HG03196 (cell line): Measurements from ENCODE around the gene NKAIN4.

Experiments used
- ATAC-seq: cut with Tn5 transposase; IDR thresholded peaks from one replicate; pipeline ENCODE4 v1.9.1; 2021; ENCODE audit not compliant: unreplicated experiment

The NKAIN4 gene

GRCh38 chr20:63254232-63254605, at the start of gene NKAIN4:
TSS of gene NKAIN4 (minus strand) at chr20:63254463. CDS start at chr20:63254450, 13 bp downstream.
- ATAC-seq, result no peak

DNA sequence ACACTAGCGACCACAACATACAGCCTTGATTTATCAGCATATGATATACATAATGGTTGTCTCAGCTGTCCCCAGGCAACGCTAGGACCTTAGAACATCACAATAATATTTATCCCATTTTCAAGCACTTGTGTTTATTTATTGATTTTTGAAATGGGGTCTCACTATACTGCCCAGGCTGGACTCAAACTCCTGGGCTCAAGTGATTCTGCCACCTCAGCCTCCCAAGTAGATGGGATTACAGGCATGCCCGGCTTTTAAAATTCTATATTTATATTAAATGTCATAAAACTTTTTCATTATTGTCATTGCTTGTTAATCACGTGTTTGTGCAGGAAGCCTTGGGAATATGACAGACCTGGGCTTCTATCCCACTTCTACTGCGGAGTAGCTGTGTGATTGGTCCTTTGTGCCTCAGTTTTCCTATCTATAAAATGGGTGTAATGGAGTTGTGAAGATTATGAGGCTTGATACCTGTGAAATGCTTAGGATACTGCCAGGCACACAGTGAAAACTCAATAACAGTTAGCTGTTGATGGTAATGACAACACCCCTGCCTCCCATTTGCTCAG, 48.9 kb upstream of the NKAIN4 start:
- no peak for ATAC-seq

GRCh38 chr20:63301671-63302070, 47.4 kb upstream of the NKAIN4 start:
- no peak for ATAC-seq

DNA sequence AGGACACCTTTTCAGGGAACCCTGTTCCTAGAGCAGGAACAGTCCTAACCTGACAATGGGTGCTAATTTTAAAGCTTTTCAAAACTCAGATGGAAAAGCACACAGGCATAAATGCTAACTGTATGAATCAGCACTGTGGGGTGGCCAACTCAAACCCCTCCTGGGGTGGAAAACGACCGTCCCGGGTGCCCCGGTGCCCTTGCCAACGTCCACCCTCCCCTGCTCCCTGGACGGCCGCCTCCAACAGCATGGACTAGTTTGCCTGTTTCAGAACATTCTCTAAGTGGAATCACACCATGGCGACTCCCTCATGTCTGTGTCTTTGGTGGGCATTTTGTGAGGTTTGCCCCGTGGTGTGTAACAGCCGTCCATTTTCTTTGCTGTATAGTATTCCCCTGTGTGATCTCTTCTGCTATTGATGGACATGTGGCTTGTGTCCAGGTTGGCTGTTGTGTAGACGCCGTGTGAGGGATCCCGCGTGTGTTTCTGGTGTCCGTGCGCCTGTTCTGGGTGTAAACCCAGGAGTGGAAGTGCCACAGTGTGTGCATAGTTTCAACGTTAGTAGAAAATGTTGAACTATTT, 44.6 kb upstream of the NKAIN4 start:
- ATAC-seq, result no peak

GRCh38 chr20:63297796-63298572, 43.7 kb upstream of the NKAIN4 start:
- ATAC-seq, result no peak

DNA sequence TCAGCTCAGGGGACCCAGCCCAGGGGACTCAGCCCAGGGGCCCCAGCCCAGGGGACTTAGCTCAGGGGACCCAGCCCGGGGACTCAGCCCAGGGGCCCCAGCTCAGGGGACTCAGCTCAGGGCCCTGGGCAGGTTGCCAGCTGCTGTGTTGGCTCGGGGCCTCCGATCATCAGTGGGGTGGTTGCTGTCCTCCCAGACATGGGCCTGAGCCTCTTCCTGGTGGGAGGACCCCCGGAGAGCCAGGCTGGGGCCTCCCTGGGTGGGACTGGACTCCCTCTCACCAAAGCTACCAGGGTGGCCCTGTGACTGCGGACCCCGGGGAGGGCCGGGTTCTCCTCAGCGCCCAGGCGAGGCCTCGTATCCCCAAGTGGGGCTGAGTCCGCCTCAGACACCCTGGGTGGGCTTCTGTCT, 43.1 kb upstream of the NKAIN4 start:
- no peak for ATAC-seq

DNA sequence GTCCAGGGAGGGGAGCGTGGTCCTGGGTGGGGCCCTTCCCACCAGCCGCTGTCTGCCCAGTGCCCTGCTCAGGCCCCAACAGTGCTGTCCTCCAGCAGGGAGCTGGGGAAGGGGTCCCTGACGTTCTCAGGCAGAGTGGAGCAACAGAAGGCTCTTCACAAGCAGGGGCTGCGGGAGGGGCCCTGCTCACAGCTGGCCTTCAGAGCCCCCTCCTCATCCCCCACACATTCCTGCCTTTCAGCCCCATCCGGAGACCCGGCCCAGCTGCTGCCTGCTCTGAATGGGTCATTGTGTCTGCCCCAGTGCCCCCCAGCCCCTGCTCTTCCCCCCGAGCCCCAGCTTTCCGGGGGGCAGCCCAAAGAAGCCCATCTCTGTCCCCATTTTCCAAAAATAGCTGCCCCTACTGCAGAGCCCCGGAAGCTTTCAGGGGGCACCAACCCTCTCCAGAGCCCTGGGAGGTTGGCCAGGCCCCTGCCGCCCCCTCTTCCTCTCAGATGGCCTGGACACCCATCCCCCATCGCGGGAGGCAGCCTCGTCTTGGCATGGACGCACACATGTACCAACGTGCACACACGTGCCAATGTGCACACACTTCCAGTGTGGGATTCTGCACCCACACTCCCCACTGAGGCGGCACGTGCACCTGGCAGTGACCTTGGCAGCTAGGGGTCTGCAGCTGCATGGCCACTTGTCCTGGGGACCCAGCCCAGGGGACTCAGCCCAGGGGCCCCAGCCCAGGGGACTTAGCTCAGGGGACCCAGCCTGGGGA, 42.5 kb upstream of the NKAIN4 start:
- no peak for ATAC-seq

GRCh38 chr20:63295846-63296245, 41.6 kb upstream of the NKAIN4 start:
- no peak for ATAC-seq

DNA sequence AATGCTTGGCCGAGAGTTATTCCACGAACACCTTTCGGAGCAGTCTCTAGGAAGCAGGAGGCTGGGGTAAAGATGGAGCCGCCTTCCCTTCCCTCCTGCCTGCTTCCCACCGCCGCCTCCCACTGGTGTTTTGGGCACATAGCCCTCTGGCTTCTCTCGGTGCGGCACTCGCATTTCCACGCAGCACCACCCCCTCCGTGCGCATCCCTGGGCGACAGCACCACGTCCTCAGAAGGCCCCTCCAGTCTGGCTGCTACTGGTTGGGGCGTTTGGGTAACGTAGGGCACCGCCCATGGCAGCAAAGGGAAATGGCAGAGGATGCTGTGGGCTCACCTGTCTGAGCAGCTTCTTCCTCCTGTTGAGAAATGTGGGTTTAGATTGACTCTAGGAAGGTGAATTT, 41.2 kb upstream of the NKAIN4 start:
- ATAC-seq, result no peak

DNA sequence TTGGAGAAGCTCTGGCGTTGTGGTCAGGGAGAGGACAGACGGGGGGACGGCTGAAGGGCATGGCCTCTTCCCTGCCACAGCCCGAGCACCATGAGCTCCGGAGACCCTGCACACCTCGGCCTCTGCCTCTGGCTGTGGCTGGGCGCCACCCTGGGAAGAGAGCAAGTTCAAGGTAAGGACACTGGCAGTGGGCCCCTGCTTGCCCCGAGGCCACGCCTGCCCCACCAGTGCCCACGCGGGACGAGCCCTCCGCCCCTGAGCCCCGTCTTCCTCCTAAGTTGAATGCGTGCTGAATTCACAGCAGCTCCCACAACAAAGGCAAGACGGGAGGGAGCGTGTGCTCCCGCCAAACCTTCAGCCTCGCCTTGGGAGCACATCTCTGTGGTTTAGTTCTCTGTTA, 40.8 kb upstream of the NKAIN4 start:
- ATAC-seq, result no peak

DNA sequence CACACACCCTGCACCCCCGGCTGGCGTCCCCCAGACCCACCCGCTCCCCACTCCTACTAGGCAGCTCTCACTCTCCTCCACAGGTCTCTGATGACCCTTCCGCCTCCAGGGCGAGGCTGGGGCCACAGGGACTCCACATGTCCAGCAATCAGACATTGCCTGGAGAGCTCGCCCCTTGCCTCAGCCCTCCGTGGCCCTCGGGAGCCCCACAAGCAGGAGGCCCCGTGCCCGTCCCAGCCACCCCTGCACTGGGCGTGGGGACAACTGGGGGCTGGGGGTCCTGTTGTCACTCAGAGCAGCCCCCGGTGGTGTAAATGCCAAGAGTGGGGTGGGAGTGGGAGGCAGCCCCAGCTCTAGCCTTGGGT, 40.3 kb upstream of the NKAIN4 start:
- ATAC-seq, result no peak

- ATAC-seq, result no peak
These were observed 39.7 kb upstream of the NKAIN4 start for GRCh38 chr20:63293871-63294535.

DNA sequence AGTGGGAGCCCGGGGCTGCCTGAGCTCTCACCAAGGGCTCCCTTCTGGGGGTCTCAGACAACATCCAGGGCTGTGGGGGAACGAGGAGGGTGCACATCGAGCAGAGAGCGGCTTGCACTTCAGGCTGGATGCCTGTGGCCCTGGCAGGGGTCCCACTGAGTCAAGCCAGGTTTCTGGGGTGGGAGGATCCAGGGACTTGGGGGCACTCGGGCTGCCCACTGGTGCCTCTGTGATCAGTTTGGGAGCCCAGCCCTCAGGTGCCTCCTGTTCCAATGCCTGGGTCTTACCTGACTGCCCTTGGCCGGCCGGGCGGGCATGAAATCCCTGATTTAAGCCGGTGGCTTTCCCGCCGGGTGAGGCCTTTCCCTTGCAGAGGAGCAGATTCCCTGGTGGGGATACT, 39.2 kb upstream of the NKAIN4 start:
- ATAC-seq, result no peak

GRCh38 chr20:63292904-63293303, 38.6 kb upstream of the NKAIN4 start, which contains the start of gene COL20A1:
TSS of gene COL20A1 (plus strand) at chr20:63293186. CDS start at chr20:63295108, 1,922 bp downstream.
- no peak for ATAC-seq

GRCh38 chr20:63292292-63292701, 38.0 kb upstream of the NKAIN4 start:
- ATAC-seq, result no peak

GRCh38 chr20:63291811-63292210, 37.5 kb upstream of the NKAIN4 start:
- ATAC-seq, result no peak

GRCh38 chr20:63290677-63291472, 36.6 kb upstream of the NKAIN4 start:
- ATAC-seq, result no peak

- no peak for ATAC-seq
These were observed 35.9 kb upstream of the NKAIN4 start for GRCh38 chr20:63290136-63290676.

GRCh38 chr20:63289311-63290135, 35.3 kb upstream of the NKAIN4 start:
- no peak for ATAC-seq
